NAMALWA (cell line): ENCODE results near the gene SLC4A8.
A peak's percentile ranks its signal among the peaks of the same experiment; 100 is the strongest.
"Not testable (repeated sequence)": the region's sequence is repeated elsewhere in the genome, so short reads cannot be mapped to it uniquely, and the experiment has no call there.

ENCODE experiments used
- DNase-seq: peaks from one replicate; pipeline ENCODE4 v3.0.0-alpha.2; 2015; ENCODE audit warnings: low spot score

SLC4A8 gene

DNA sequence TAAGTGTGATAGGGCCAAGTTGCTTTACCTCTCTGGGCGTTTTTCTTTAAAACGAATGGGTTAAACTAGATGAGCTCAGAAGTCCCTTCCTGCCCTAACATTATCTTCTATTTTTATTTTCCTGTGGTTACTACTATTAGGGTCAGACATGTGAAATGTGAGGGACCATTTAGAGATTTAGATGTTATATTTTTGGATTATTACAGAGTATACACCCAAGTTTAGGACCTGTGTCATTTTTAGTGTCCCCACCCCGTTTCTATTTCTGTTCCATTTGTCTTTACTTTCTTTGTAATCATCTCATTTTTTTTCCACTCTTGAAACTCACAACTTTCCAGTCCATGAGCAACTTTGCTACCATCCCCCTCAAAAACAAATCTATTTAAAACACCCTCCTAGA is 56.3 kb downstream of the SLC4A8 start:
- no peak for DNase-seq

DNA sequence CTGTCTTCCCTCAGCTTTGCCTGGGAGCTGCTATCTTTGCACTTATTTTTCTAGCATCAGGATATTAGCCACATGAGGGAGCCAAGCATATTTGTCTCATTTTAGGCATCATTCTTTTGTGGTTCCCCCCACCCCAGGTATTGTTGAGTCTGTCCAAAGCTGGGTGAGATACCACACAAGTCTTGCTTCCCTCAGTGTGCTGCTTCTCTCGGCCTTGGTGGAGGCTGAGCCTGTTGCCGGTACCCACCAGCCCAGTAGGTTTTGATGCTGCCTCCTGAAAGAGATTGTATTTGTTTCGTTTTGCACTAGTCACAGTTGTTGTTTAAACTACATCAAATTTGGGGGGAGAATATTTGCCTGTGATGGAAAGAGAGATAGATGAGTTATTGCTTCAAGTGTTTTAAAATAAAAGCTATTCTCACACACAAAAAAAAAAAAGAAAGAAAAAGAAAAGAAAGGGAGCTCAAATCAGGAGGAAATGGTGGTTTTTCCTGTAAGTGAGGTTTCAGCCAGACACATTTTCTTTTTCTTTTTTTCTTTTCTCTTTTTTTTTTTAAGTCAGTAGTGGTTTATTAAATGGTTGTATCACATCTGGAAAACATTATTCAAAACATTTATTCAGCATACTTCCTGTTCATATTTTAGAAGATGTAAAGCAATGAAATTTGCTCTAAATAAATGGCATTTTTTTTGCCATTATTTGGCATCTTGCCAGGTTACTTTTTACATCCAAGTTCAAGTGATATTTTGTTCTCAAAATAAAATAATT is 58.5 kb downstream of the SLC4A8 start:
- DNase-seq = peak; percentile 18

DNA sequence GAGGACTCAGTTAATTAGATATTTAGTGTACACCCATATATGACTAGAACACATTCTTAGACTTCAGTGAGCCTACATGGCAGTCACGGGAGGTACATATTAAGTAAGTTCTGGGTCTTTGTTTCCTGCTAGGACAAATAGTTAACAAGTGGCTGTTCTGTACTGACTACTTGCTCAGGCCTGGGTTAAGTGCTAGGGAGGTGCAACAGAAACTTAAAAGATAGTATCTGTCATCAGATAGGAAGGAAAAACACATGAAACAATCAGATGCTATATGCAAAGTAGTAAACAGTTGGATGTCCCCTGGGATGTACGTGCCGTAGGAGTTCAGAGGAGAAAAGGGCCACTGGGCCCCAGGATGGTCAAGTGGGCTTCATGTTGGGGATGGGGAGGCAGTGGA is 59.5 kb downstream of the SLC4A8 start:
- no peak for DNase-seq

DNA sequence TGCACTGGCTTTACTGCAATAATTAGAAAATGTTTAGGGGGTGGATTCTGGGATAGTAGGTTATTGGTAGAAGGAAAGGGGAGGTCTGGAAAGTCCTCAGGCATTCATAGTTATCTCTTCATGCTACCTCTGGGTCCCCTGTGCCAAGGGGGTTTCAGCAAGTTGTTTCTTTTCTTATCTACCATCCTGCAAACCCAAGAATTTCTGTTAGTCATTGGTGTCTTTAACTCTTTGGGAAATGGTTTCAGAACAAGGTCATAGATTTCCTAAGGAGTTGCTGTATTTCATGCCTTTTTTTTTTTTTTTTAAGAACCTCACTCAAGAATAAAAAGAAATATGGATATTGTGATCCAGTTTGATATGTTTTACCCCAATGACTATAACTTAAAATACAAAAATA is 63.6 kb downstream of the SLC4A8 start:
- no peak for DNase-seq

DNA sequence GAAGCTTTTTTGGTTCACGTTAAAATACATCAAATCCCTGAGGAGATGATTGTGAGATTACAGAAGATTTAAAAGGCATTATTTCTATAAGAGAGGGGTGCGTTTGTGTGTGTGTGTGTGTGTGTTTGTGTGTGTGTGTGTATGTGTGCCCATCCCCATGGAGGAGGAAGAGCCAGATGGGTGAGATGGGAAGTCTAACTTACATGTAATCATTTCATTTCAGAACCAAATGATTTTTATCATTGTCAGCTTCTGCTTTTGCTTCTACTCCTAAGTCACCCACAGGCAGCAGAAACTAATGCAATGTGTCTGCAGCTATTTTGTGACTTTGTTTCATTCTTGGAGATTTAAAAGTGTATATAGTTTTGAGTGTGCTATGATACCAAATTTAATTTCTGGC is 68.7 kb downstream of the SLC4A8 start:
- no peak for DNase-seq

DNA sequence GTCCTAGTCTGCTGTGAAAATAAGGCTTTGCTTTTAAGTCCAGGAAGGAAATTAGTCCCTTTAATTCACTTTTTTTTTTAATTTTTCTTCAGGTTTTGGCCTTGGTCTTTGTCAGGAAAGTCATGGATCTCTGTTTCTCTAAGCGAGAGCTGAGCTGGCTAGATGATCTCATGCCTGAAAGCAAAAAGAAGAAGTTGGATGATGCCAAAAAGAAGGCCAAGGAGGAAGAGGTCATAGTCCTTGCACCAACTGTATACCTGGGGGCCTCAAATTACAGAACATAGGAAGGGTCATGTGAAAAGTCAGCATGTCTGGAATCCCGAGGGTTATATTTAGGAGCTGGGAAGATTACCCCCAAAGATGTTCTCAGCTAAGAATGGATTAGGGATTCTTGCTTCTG is 72.3 kb downstream of the SLC4A8 start:
- DNase-seq = no peak

DNA sequence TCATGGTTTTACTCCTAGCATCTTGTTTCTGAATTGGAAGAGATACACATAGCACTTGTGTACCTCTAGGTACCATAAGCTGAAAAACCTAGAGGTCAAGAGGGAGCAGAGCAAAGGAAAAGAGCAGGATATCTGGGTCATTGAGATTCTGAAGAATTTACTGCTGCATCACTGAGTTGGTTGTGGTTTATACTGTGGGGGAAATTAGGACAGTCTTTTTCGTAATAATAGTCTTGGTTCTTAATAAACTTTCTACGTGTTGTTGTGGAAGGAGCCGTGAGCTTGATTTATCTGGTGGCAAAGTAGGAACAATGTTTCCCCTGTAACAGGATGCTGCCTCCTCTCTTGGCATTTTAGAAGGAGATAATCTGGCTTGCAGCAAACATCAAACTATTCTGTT is 80.2 kb downstream of the SLC4A8 start:
- DNase-seq = no peak

DNA sequence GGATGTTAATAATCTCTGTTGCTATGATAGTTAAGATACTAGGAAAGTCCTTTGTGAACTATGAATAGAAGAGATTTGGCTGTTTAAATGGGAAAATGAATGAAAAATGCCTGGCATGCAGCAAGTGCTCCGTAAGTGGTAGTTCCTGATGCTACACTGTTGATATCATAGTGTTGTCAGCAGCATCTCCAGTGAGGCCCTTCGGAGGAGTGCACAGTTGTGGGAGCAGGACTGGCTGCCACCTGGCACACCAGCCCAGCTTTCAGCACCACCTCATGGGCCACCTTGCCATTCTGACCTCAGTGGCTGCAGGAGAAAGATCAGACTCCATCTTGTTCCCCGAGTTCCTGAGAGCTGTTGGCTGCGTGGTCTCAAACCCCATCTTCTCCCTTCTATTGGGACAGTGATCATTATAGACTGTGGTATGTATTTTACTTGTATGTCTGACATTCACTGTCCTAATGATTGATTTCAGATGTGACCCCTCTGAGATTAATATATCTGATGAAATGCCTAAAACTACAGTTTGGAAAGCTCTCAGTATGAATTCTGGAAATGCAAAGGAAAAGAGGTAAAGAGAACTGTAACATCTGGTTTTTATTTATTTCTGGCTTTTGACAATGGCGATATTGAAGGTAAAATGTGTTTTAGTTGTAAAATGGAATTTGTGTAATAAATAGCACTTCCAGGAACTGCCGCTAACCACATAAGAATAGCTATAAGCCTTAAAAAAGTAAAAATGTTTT is 80.9 kb downstream of the SLC4A8 start:
- no peak for DNase-seq

DNA sequence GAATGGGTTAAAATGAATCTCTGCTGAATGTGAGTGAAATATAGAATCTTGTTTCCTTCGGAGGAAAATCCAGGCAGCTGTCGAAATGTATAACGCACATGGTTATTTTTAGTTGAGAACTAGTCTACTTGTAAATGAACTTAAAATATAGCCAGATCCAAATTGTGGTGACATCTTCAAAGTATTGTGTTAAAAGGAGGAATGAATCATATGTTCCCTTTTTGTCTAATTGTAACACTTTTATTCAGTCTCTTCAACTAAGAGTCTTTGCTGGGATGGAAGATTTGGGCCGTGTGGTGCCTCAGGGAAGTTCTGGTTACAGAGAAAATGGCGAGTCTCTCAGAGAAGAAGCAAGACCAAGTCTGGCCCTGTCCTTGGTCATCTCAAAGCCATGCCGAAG is 82.5 kb downstream of the SLC4A8 start:
- no peak for DNase-seq

DNA sequence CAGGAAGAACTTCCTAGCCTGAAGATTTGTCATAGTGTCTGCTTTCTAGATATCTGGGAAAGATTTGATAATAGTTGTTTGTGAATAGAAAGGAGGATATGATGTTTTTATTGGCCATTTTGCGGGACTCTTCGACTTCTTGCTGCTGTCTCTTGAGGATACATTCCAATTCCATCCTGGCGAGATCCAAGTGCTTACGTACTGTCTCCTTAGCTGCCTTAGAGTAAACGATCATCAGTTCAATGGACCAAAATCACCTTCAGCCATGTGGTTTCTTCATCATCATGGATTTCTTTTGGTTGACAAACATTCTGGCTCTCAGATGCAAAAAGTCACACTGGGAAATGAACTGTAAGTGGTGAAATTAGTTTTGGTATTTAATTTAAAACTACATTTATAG is 83.7 kb downstream of the SLC4A8 start:
- DNase-seq = no peak

DNA sequence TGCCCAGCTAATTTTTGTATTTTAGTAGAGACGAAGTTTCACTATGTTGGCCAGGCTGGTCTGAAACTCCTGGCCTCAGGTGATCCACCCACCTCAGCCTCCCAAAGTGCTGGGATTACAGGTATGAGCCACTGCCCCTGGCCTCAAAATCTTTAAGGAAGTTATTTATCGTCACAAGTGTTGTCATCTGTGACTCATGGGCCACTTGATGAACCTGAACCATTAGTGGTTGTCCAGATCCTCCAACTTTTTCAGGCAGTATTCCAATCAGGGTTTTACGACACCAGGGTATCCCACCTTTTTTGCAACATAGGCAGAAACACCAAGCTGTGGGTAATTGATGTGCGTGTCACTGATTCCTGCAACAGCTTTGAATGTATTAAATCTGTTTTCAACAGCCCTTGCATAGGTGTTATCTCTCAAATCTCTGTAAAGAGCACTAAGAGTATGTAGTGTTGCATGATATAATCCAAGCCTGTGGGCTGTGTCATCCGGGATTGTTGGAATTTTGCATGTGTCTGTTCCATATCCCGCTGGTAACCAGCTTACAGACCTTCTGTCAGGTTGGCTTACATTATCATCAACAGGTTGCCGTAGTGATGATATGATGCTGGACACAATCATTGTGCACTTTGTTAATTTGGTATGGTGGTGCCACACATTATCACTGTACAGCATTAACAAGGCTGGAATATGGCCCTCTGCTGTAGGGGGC is 87.1 kb downstream of the SLC4A8 start:
- no peak for DNase-seq

DNA sequence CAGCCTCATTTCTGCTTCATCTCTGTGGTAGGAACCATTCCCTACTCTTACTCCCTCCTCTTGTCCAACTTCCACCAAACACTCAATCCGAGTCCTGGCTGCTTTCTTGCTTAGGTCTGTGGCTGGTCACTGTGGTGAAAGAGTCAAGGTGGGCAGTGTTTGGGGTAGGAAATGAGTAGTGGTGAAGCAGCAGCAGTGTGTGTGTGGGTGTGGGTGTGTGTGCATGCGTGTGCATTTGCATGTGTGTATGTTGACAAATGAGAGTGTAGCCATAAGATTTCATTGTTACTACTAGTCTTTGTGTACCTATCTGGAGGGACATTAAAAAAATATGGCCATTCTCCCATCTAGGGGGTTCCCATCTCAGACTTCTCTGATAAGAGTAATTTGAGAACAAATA is 87.8 kb downstream of the SLC4A8 start:
- DNase-seq = no peak

DNA sequence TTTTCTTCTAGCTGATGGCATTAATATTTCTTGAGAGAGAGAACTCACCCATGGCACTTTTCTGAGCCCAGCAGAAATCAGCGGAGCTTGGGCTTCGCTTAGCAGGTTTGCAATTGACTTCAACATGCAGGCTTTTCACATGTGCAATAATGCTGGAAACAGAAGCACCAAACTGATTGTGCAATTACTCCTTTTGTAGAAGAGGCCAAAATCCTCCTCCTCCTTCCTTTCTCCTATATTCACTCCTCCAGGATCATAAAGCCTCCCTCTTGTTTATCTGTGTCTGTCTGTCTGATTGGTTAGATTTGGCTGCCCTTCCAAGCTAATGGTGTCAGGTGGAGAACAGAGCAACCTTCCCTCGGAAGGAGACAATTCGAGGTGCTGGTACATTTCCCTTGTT is 90.4 kb downstream of the SLC4A8 start:
- DNase-seq = not testable (repeated sequence)

DNA sequence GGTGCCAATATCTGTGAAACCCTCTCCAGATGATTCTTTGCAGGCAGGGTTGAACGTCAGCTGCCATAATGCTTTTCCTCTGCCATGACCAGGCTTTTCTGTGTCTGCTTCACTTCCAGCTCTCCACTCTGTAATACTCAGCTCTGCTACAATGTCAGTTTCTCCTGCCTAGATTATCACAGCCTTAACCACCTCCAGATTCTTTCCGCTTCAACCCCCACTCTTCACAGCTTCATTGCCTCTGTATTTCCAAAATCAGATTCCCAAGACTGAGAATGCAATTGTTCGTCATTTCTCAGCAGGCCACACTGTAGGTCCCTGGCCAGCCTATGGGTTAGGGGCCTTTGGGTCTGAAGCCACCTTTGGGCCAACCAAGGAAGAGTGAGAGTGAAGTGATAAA is 92.7 kb downstream of the SLC4A8 start:
- no peak for DNase-seq

DNA sequence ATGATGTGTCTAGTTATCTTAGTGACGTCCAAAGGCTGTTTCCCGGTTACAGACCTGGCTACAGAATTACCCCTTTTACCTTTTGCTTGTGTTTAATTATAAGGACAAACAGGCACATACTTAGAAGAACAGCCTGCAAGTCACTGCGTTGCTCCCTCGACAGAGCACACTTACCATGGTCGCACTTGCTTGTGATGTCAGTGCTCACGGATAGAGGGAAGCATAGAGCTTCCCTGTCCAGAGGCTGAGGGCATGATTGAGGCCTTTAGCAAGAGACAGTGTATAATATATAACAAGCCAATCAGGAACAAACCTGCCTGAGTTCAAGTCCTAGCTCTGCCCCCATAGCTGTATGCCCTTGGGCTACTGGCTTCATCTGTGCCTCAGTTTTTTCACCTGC is 93.2 kb downstream of the SLC4A8 start:
- no peak for DNase-seq

DNA sequence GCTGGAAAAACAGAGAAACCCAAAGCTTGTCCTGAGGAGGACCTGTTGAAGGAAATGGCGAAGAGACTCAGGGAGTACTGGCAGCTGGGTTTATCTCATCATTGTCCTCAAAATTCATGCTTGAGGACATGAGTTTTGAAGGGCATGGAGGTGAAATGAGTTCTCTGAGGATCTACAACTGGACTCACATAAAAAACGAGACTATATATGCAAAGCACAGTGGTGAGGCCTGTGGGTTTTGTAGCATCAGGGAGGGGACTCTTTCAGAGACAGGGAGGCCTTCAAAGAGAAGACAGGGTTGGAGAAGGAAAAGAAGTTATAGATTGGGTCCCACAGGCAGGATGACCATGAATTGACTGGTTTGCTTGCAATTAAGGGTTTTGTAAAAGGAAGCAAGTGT is 95.1 kb downstream of the SLC4A8 start:
- DNase-seq = no peak

DNA sequence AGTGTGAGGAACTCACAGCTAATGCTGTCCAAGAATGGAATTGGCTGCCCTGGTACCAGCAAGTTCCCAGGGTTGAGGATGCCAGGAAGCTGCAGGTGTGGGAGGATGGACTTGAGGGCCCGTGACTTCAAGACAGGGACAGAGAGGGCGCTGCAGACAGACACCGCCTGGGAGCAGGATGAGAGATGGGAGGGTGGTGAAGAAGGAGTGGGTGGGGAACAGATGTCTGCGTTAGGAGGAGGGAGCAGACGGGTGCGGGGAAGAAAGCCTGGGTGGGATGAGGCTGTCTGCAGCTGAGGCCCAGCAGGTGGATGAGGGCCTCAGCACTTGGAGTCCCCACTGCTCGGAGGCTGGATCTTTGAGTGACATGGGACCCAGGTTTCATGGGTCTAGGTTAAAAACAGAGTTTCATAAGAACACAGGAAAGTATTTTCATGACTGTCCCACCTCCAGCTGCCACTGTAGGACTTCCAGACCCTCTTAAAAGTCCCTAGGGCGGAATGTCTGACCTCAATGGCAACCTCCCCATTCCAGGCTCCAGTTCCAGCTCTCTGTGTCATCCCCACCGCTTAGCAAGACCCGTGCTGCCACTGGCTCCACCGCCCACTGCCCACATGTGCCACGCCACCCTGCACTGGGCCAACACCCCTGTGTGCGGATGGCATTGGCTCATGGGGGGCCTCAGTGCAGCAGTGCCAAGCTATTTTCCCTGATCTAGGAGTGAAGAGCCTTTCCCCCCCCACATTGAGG is 96.1 kb downstream of the SLC4A8 start:
- no peak for DNase-seq

DNA sequence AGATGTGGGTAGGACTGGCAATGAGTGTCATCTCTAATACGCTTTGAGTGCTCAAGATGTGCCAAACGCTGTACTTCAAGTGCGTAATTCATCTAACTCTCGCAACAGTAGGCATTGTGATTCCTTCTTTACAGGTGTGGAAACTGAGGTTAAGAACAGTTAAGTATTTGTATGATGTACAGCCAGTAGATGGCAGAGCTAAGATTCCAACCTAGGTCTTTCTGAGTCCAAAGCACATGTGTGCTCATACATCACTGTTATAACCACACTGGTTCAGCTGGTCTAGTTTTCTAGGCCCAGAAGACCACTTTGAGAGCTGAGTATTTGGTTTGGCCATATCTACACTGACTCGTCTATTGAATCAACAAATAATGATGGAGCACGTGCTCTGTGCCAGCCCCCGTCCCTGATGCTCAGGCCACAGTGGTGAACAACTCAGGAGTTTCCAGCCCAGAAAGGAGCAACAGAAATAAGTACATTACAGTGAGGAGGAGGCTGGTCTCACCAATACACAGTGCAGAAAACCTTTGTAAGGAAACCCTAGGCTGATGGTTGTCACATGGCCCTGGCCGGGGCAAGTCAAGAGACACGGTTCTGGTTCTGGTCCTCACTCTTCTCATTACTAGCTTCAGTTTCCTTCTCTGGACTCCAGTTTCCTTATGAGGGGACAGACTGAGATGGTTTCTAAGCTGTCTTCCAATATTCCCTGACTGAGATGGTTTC is 97.1 kb downstream of the SLC4A8 start:
- no peak for DNase-seq

DNA sequence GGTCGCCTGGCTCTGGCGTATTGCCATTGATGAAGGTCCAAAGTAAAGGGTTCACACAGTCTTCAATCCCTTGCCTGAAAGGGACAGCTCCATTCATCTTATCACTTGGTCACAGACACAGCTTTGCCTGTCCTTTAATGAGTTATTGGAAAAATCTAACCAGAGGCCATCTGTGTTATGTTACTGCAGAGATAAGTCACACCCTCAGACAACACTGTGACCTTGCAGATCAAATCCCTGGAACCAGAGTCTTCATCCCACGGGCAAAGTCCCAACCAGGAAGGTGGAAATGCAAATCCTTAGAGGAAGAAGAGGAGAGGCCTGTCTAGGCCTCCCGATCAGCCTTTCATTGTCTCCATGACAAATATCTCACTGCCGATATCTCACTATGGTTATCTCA is 98.1 kb downstream of the SLC4A8 start:
- DNase-seq = no peak

DNA sequence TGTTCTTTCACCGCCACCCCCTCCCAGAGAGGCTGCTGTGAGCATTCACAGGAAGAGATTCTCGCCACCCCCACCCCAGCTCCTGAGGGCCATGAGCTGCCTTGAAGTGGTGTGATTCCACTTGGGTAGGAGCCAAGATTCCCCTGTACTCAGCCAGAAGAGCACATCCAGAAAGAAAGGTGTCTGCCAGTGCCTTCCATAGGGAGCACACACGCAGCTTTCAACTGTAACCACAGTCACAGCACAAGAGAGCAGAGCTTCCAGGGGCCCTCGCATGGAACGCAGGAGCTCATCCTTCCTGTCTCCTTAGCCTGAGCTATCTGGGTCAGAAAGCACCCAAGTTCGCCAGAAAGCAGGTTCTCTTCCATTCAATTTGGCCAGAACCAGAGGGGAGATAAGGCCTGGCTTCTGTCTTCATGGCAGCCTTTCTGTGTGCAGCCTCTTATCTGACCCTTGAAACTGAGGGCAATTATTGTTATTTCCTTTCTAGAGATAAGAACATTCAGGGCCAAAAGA is 99.8 kb downstream of the SLC4A8 start:
- no peak for DNase-seq

DNA sequence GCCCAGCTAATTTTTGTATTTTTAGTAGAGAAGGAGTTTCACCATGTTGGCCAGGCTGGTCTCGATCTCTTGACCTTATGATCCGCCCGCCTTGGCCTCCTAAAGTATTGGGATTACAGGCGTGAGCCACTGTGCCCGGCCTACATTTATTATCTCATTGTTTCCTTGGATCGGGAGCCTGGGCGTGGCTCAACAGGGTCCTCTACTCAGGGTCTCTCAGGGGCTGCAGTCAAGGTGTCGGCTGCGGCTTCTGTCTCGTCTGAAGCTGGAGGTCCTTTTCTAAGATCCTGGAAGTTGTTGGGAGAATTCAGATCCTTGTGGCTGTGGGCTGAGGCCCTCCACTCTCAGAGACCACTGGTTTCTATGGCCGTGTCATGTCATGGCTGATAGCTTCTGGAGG is 100.9 kb downstream of the SLC4A8 start:
- DNase-seq = no peak

DNA sequence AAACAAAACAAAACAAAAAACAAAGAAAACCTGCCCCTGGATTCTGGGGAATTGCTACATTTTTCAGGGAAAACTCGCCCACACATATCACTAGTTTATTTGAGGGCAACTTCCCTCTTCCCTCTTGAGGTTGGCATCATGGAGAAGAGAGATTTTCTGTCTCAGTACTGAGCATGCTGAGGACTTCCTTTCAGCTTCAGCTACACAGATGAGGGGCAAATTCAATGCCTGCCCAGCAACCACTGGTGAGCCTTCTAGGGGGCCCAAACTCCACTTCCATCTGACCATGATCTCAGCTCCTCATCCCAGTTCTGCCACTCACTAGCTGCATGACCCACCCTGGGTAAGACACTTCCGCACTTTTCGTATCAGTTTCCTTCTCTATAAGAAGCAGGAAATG is 103.3 kb downstream of the SLC4A8 start:
- no peak for DNase-seq
